Superior temporal gyrus (tissue), 1 donor: ENCODE data around the gene ZKSCAN1.

ENCODE experiments used
- DNase-seq: peaks from one replicate; pipeline ENCODE4 v3.0.0-alpha.2; 2016; ENCODE audit errors: extremely low spot score

Gene ZKSCAN1

DNA sequence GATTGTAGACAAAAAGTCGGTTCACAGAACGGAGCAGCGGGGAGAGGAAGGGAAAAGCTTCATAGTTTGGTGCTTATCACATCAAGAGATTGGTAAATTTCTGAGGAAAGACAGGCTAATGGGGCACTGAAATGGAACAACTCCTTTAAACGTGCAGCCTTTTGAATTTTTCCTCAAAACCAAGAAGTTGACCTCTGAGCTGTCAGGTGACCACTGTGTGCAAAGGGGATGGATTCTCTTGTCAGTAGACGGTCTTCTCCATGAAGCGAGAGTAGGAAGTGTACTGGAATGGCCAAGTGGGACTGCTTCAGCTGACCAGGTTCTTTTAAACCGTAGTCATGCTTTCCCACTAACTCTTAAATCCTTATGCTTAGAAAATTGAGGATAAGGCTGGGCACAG lies 22.9 kb downstream of the ZKSCAN1 start:
- no peak for DNase-seq

DNA sequence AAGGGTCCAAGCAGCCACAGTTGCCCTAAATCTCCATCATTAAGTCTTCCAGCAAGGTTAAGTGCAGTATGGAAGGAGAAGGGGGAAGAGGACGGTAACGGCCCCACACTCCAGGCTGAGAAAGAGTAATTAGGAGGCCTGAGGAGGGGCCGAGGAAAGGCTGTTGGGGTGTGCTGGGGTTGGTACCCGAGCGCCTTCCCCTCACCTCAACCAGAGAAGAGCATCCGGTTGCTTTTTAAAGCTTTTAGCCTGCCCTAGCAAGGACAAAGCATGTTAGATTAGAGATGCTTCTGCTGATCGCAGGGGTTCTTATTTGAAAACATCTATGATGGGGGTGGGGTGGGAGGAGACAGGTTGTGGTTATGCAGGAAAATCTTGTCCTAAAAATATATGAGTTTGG lies 25.2 kb downstream of the ZKSCAN1 start:
- no peak for DNase-seq

DNA sequence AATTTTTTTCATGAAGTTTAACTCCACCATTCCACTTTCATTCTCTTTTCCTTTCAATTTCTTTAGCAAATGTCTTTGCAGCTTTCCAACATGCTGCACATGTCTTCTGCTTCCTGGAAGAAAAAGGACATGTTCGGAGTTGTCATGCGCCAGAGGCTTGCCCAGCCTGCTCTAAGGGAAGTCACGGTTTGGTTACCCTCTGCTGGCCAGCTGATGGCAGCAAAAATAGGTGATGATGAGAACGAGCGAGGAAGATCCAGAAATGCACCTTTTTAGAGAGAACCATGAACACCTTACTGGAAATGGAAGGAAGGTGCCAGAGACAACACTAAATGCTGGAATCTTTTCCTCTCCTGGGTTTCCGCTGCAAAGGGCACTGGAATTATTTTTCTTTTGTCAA lies 29.3 kb downstream of the ZKSCAN1 start:
- no peak for DNase-seq

DNA sequence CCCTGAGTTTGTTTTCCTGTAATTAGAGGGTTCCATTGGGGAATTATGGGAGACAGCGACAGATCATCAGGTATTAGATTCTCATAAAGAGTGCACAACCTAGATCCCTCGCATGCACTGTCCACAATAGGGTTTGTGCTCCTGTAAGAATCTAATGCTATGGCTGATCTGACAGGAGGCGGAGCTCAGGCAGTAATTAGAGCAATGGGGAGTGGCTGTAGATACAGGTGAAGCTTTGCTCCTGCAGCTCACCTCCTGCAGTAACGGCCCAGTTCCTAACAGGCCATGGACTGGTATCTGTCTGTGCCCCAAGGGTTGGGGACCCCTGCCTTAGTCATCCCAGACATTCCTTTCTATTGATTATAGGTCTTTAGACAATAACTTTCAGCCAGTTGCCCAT lies 33.3 kb downstream of the ZKSCAN1 start:
- DNase-seq = no peak

DNA sequence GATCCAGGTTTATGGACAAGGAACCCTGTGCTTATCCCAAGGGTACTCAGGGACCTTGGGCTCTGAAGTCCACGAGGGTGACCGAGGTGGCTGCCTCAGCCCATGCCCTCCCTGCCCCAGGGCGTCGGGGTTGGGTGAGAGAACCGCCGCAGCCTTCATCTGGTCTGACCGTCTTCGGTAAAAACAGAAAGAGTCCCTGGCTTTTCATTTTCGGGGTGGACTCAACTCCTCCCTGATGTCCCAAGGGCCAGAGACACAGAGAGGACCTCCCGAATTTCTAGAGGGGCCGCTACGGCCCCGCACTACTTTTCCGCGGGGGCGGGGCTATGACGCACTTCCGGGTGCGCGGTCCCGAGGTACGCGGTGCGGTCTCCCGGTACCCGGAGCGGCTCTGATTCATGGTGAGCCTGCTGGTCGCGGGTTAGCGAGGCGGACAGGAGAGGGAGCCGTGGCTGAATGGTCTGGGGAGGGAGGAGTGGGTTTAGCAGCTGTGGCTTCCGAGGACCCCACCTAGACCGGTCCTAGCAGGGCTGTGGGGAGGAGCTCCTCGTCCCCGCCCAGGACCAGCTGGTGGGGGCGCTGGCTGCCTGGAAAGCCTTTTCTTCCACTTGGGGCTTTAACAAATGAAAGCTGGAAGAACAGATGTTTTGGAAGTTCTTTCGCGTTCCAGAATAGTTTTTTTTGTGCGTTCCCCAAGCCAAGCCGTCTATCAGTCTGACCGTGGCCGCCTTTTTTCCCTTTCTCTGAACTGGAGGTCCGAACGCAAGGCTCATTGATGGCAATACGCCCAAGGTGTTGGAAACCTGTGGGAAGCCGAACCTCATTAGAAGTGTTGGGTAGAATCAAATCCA lies 34.3 kb downstream of the ZKSCAN1 start, which contains the start of gene ZSCAN21:
Gene ZSCAN21 (plus strand): TSS at position 334 of the 851 bp plus-strand sequence. CDS start 7,233 bp downstream, outside the sequence.
- peak; percentile 89 for DNase-seq

DNA sequence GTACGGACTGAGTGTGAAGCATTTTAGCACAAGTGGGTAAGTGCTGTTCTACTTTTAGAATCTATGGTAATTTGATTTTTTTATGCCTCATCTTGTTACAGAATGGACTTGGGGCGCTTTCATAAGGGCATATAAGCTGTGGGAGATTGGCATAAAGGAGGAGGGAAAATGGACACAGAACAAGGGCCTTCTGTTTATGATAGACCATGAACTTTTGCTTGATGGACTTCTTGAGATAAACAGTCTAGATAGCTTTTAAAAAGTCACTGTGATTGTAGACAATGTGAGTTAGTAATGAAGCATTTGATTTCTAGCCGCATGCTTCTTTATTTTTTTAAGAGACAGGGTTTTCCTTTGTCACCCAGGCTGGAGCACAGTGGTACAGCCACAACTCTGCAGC lies 36.2 kb downstream of the ZKSCAN1 start:
- no peak for DNase-seq

DNA sequence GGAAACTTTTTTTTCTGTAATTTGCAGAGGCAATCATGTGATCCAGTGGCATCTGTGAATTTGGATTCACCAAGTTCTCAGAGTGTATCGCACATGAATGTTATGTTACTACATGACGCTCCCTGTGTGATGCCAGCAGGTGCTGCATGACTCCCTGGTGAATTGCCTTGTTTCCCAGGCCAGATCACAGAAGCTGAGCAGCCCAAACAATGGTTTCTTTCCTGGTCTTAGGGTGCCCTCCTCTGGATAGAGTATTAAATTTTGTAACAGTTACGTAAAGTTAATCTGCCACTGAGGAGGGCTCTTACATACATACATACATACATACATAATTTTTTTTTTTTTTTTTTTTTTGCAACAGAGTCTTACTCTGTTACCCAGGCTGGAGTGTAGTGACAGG lies 37.8 kb downstream of the ZKSCAN1 start:
- peak; percentile 95 for DNase-seq

DNA sequence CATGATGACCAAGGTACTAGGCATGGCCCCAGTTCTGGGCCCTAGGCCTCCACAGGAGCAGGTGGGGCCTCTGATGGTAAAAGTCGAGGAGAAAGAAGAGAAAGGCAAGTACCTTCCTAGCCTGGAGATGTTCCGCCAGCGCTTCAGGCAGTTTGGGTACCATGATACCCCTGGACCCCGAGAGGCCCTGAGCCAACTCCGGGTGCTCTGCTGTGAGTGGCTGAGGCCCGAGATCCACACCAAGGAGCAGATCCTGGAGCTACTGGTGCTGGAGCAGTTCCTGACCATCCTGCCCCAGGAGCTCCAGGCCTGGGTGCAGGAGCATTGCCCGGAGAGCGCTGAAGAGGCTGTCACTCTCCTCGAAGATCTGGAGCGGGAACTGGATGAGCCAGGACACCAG lies 41.6 kb downstream of the ZKSCAN1 start:
- no peak for DNase-seq

DNA sequence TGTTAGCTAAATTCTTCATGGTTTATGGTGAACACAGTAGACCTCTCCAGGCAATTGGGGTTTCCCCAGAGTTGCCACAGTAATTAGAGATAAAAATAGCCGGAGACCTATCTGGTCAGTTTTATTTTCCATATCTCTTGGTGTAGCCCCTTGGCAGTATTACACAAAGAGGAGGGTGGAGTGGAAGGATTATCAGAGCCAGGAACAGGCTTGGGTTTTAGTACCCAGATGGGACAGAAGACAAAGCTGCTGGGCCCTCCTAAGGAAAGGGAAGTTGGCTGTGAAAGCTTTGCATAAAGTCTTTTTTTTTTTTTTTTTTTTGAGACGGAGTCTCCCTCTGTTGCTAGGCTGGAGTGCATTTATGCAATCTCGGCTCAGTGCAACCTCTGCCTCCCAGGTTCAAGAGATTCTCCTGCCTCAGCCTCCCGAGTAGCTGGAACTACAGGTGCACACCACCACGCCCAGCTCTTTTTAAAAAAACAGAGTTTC lies 43.9 kb downstream of the ZKSCAN1 start:
- DNase-seq = no peak

DNA sequence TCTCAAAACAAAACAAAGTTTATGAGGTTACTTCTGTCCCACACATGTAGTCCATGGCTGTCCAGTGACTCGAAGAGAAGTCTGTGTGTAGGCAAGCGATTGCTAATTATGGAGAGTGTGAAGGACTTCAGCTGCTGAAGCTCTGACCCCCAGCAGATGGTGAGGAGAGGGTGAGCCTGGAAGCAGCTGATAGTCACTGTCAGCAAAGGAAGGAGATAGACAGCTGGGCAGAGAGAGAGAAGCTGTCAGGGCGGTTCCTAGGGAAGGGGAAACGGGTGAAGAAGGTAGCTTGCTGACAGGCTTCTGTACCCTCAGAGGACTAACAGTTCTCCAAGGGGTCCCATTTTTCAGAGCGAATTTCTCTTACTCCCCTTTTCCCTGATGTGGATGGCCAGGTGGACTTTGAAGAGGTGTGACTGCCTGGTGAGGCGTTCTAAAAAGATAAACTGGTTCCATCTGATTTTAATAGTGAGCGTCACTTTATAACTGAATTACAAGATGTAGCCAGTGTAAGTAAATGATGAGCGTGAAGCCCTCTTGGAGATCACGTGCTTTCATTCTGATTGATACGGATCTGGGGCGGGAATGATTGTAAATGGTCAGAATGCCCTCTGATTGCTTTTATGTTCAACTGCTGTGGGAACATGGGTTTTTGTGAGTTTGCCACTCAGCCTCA lies 46.3 kb downstream of the ZKSCAN1 start:
- DNase-seq = no peak

DNA sequence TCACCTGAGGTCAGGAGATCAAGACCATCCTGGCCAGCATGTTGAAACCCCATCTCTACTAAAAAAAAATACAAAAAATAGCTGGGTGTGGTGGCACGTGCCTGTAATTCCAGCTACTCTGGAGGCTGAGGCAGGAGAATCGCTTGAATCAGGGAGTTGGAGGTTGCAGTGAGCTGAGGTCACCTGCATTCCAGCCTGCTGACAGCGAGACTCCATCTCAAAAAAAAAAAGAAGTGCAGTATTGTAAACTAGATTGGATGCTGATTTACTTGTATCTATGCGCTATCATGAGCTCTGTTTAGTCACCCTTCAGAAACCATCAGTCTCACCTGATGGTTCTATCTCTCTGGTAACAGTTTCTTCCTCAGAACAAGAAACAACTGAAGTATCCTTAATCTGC lies 48.0 kb downstream of the ZKSCAN1 start:
- no peak for DNase-seq

DNA sequence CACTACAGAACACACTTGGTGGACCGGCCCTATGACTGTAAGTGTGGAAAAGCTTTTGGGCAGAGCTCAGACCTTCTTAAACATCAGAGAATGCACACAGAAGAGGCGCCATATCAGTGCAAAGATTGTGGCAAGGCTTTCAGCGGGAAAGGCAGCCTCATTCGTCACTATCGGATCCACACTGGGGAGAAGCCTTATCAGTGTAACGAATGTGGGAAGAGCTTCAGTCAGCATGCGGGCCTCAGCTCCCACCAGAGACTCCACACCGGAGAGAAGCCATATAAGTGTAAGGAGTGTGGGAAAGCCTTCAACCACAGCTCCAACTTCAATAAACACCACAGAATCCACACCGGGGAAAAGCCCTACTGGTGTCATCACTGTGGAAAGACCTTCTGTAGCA lies 48.8 kb downstream of the ZKSCAN1 start:
- no peak for DNase-seq

DNA sequence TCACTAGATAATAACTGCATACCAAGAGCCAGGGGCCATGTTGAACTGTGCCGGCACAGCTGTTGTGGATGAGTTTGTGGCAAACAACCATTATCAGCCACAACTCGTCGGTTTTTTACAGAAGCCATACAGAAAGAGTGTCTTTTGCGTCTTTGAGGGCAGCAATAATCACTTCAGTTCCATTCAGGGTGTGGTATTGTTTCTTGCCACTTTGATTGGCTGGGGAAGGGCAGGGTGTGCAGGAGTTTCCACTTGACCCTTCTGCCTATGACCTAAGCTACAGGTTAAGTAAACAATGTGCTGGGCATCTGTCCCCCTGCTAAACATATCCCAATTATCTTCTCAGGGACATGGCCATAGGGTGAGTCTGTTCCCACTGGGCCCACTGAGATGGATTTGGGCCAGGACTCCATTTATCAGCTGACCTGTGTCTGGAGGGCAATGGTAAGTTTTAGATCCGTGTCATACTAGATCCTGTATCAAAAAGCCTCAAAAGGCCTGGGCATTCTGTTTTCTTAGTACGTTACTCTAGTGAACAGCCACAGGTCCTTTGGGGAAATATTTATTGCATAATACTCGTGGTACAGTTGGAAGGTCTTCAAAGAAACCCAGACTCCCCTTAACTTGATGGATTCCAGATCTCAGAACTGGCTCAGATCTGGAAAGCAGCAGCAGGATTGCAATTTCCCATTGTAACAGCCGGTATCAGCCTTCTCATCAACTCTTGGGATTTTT lies 50.2 kb downstream of the ZKSCAN1 start:
- no peak for DNase-seq

DNA sequence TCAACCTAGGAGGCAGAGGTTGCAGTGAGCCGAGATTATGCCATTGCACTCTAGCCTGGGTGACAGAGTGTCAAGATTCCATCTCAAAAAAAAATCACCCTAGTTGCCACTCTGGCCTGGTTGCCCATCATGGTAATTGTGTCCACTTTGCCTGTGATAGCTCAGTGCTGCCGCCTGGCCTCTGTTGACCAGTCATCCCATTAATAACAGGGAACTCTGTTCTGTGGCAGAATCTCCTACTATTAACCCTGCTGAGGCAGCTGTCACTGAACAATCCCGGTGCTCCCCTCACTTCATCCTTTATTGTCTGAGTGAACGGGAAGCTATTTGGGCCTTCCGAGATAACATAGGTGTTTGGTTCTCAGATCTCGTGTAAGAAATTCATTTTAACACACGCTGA lies 51.6 kb downstream of the ZKSCAN1 start:
- peak; percentile 27 for DNase-seq

DNA sequence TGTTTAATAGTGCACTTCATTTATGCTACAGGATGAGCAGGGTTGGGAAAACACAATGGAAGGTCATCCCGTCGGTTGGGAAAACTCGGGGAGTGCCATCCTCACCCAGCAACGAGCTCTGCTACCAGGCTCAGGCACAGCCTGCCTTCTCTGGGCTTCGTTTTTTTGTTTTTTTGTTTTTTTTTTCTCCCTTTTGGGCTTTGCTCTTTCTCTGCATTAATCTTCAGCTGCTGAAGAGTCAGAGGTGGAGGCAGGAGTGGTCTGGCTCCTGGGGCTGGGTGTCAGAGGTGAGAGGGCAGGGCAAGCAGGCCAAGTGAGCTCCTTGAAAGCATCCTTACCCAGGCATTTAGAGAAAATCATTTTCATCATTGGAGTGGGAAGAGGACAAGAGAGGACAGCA lies 54.6 kb downstream of the ZKSCAN1 start:
- DNase-seq = no peak

DNA sequence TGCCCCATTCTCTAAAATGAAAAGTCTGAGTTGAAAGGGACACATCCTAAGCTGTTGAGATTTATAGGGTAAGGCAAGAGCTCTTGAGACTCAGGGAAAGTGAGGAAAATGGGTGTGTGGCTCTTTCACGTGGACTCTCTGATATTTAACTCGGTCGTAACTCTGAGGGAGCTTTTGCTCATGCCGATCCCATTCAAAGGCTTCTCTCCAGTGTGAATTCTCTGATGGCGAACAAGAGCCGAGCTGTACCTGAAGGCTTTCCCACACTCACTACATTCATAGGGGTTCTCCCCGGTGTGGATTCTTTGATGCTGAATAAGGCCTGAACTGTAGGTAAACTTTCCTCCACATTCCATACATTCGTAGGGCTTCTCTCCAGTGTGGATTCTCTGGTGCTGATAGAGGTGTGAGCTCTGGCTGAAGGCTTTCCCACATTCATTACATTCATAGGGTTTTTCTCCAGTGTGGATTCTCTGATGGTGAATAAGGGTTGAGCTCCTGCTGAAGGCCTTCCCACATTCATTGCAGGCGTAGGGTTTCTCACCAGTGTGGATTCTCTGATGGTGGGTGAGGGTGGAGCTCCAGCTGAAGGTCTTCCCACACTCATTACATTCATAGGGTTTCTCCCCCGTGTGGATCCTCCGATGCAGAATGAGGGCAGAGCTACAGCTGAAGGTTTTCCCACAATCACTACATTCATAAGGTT lies 55.8 kb downstream of the ZKSCAN1 start:
- no peak for DNase-seq

DNA sequence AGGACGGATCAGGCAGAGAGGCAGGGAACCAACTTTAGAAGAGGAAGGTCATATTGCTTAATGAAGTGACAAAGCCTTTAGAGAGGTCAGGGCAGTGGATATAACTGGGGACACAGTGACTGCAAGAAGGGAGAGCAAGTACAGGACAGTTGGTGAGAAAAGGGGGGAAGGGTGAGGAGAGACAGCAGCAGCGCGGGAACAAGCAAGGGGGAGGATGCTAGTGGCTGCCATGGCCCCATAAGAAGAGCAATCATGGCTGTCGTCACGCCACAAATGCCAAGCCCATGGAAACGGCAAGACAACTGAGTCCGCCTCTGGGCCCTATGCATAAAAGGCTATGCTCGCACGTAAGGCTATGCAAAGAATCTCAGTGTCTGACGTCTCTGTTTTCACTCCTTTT lies 57.1 kb downstream of the ZKSCAN1 start:
- DNase-seq = no peak

DNA sequence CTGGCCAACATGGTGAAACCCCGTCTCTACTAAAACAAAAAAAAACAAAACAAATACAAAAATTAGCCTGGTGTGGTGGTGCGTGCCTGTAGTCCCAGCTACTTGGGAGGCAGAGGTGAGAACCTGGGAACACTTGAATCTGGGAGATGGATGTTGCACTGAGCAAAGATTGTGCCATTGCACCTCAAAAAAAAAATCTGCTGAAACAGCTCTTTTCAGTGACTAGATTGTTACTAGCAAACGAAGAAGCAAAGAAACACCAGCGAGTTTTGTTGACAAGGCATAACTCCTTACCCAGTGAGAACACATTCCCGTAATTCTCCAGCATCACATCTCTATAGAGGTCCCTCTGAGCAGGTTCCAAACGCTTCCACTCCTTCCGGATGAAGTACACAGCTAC lies 59.4 kb downstream of the ZKSCAN1 start:
- no peak for DNase-seq

DNA sequence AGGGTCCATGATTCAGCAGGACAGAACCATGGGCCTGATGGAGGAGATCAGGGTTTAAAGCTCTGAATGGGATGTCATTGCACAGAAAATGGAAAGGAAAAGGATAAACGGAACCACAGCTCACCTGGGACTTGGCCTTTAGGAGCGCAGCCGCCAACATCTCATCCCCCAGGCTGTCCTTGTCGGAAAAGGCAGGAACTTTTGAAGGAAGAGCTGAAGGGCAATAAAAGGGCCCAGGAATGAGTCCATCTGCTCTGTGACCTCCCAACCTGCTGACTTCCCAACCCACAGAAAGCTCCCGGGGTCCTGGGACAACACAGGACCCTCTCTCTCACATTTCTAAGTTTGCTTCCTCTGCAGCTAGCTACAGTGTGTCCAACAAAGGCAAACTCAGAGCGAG lies 60.0 kb downstream of the ZKSCAN1 start:
- DNase-seq = no peak

DNA sequence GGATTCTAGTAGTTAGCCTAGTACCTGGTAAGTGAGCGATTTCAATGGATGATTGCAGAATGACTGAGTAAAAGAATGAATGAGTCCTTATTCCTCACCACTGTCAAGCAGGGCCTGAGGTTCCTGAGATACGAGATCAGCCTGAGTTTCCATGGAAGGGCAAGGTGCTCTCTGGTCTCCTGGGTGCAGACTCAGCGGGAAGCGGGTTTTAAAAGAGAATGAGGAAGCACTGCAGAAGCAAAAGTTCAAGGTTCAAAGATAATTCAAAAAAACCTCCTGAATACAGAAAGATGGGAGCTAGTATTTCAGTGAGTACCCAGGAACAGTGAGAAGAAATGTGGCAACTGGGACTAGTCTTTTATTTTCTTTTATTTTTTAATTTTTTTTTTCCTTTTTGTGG lies 61.8 kb downstream of the ZKSCAN1 start:
- DNase-seq = no peak

DNA sequence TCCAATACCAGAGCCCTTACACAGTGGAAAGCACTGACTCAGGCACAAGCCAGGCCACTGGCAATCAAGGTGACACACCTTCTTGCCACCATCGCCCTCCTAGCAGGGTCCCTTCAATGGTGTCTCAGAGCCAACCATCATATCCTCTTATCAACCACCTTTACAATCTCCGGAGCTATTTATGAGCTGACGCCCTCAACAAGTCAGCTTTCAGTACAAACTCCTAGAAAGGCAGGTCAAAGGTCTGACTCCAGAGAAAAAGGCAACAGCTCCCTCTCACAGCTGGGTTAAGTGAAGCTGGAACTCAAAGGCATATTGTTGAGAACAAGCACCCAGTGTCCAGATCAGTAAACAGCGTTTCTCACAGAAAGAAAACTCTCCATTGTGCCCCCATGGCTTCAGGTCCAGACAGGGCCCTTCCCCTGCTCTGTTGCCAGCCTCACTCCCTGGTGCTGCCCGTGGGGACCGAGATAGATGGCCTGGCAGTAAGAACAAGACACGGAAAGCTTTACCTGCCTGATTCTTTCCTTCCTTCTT lies 63.7 kb downstream of the ZKSCAN1 start:
- peak; percentile 91 for DNase-seq
